Tibial nerve (tissue), 4 donors: ENCODE measurements around the gene SNX8. TPM values are rescaled to one million over a fixed set of nuclear protein-coding genes. Genes with fewer than 3 reads are reported as not detected.

Experiments used
- DNase-seq, 2 donors: peaks; one replicate each; pipeline ENCODE4 v3.0.0-alpha.2; 2019; ENCODE audit warnings: low spot score in 2 of 2
- H3K27ac ChIP-seq, 4 donors: fragments of 200-600 bp; sonication (generic) in 3 of 4; one replicate each; pipeline ENCODE4 v1.5.1; 2017 to 2019; ENCODE audit warnings: mild to moderate bottlenecking in 1 of 4
- H3K27me3 ChIP-seq, 2 donors: fragments of 200-600 bp; sonication (generic) in 1 of 2; one replicate each; pipeline versions ENCODE4 v1.5.1 to v1.6.0; 2017 to 2019
- H3K36me3 ChIP-seq, 3 donors: fragments of 200-600 bp; sonication (generic); one replicate each; pipeline ENCODE4 v1.5.1; 2018 to 2019
- H3K4me1 ChIP-seq, 4 donors: fragments of 200-600 bp; sonication (generic) in 3 of 4; one replicate each; pipeline ENCODE4 v1.5.1; 2017 to 2019
- H3K4me3 ChIP-seq, 4 donors: fragments of 200-600 bp; sonication (generic) in 3 of 4; one replicate each; pipeline ENCODE4 v1.5.1; 2017 to 2019; ENCODE audit warnings: mild to moderate bottlenecking in 1 of 4, moderate library complexity in 1 of 4
- H3K9me3 ChIP-seq, 4 donors: fragments of 200-600 bp; sonication (generic) in 3 of 4; one replicate each; pipeline ENCODE4 v1.5.1; 2017 to 2019
- CTCF ChIP-seq, 5 experiments: fragments of 200-600 bp in 3 of 5; fragments of 450-650 bp in 2 of 5; sonication (generic) in 3 of 5; IDR thresholded peaks; one replicate each; pipeline ENCODE4 v1.5.1; 2016 to 2019; ENCODE audit warnings: antibody characterized with exemption in 5 of 5, mild to moderate bottlenecking in 3 of 5, moderate library complexity in 2 of 5
- EP300 ChIP-seq, 2 donors: sonication (generic); formaldehyde crosslinking; IDR thresholded peaks; one replicate each; pipeline ENCODE4 v1.6.1; 2017; ENCODE audit warnings: antibody characterized with exemption in 2 of 2, mild to moderate bottlenecking in 1 of 2
- POLR2A ChIP-seq, 2 donors: fragments of 450-650 bp; IDR thresholded peaks; one replicate each; pipeline ENCODE4 v1.6.1; 2017; ENCODE audit warnings: antibody characterized with exemption in 2 of 2, mild to moderate bottlenecking in 2 of 2, moderate library complexity in 2 of 2
- WGBS, 2 donors: methylation state at CpG; one replicate each; pipeline ENCODE4 v1.1.5; 2018; 5-methylcytosine and 5-hydroxymethylcytosine counted together
- total RNA-seq, 4 donors: library from RNA; depleted of rRNA; stranded (reverse); fragments of >200 nt; gene quantifications; one replicate each; pipeline ENCODE4 v1.1.0, GENCODE V29; 2016

SNX8 gene
- total RNA-seq, 4 donors from 2014 or later = 8.6 to 39.6 (median 18.9) TPM

GRCh38 chr7:2301511-2301863, 12.8 kb downstream of the SNX8 start:
- no peak for TF ChIP-seq EP300 (IDR thresholded peaks at IDR 0.05)
- no peak for TF ChIP-seq CTCF (IDR thresholded peaks at IDR 0.05)
- TF ChIP-seq POLR2A (IDR thresholded peaks at IDR 0.05) = no peak
- DNase-seq = no peak
- WGBS, 2 donors = 82 to 90% methylated on average over 6 of the region's 6 CpGs
- H3K4me3 ChIP-seq = no peak overlapping the region
- no peak overlapping the region for H3K27ac ChIP-seq
- H3K4me1 ChIP-seq = peaks cover 0 to 14% (median 0%) of the 10 kb centered on the region in 4 donors
- no peaks in the 10 kb centered on the region for H3K36me3 ChIP-seq
- no peaks in the 10 kb centered on the region for H3K27me3 ChIP-seq
- no peaks in the 10 kb centered on the region for H3K9me3 ChIP-seq

DNA sequence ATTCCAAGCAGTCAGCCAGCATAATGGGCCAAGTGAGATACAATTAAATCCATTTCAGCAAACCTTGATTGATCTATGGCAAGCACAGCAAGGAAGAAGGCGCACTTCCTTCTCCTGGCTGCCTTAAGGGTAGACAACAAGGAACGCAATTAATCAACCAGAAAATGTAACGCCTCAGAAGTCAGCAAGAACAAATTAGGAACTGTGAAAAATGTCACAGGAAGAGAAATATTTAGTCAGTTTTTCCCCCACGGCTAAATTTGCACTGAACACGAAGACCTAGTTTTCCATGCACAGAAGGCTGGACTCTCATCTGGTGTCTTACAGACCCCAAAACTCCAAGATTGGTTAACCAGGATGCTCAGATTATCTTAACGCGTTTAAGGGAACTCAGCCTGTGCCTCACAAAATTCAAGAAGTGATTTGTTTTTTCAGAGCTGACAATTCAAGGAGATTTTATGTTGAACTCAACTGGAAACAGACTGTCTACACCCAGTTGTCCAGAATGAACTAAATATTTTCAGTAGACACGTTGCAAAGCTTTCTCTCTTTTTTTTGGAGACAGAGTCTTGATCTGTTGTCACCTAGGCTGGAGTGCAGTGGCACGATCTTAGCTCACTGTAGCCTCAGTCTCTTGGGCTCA, 14.2 kb downstream of the SNX8 start:
- TF ChIP-seq POLR2A (IDR thresholded peaks at IDR 0.05) = no peak
- no peak for TF ChIP-seq EP300 (IDR thresholded peaks at IDR 0.05)
- no peak for TF ChIP-seq CTCF (IDR thresholded peaks at IDR 0.05)
- H3K27me3 ChIP-seq = no peaks in the 10 kb centered on the region
- H3K4me1 ChIP-seq = peaks cover 0 to 14% (median 0%) of the 10 kb centered on the region in 4 donors
- H3K9me3 ChIP-seq = no peaks in the 10 kb centered on the region
- H3K4me3 ChIP-seq = no peak overlapping the region
- H3K36me3 ChIP-seq = no peaks in the 10 kb centered on the region
- DNase-seq = no peak
- 56 to 68% methylated on average over 9 of the region's 9 CpGs for WGBS, 2 donors
- H3K27ac ChIP-seq = peak overlapping the region in 3 of 4 donors; percentile 25 to 75 (median 60)

DNA sequence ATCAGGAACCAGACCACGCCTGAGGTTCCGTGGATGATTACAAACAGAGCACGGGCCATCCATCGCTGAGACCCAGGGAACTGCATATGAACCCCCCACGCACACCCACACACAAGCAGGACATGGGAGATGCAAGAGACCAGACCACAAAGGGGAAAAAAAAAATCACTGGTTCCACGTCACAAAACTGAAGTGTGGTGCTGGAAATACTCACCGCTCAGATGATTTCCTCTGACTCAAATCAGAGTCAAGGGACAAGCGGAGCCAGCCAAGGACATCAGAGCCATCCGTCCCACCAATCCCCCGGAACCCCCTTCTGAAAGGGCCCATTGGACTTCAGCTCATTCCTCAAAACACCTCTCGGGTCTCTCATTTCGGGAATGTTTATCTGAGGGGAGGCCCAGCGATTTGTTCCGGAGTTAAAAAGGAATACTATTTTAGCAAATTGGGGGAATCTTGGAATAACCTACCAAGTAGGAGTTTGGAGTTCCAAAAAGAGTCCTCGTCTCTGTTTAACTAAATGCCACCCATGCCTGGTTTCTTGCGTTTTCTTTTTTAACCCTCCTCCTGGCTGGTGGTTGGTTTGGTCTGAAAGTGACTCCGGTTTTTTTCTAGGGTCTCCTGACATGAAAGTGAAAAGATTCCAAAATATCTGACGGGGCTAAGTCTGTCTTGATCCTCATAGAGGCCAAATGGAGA, 15.0 kb downstream of the SNX8 start:
- peak in 1 of 2 donors; percentile 47 for TF ChIP-seq EP300 (IDR thresholded peaks at IDR 0.05)
- no peak for TF ChIP-seq CTCF (IDR thresholded peaks at IDR 0.05)
- H3K36me3 ChIP-seq = no peaks in the 10 kb centered on the region
- no peaks in the 10 kb centered on the region for H3K27me3 ChIP-seq
- H3K27ac ChIP-seq = peak overlapping the region in 3 of 4 donors; percentile 25 to 75 (median 60)
- WGBS, 2 donors = 64 to 68% methylated on average over 18 of the region's 18 CpGs
- DNase-seq = peak in 1 of 2 donors; percentile 40
- no peaks in the 10 kb centered on the region for H3K9me3 ChIP-seq
- H3K4me1 ChIP-seq = peaks cover 0 to 14% (median 0%) of the 10 kb centered on the region in 4 donors
- no peak overlapping the region for H3K4me3 ChIP-seq

GRCh38 chr7:2296832-2297231, 17.4 kb downstream of the SNX8 start:
- 95% methylated on average over 6 of the region's 6 CpGs for WGBS, 2 donors
- no peak overlapping the region for H3K27ac ChIP-seq
- H3K4me3 ChIP-seq = no peak overlapping the region

More at GRCh38 chr7:2296832-2297231, 17.4 kb downstream of the SNX8 start:
- DNase-seq = no peak
- Histone ChIP-seq H3K9me3 (no peaks in the 10 kb centered on the region), H3K4me1 (peaks cover 0 to 14% (median 0%) of the 10 kb centered on the region in 4 donors), H3K36me3 (no peaks in the 10 kb centered on the region), H3K27me3 (no peaks in the 10 kb centered on the region)
- TF ChIP-seq EP300 (IDR thresholded peaks at IDR 0.05) = no peak
- TF ChIP-seq CTCF (IDR thresholded peaks at IDR 0.05) = no peak
- no peak for TF ChIP-seq POLR2A (IDR thresholded peaks at IDR 0.05)
